ENCODE results near the gene AFP.

AFP gene

GRCh38 chr4:73438582-73439215, 2.7 kb downstream of the AFP start:
- DNase-seq (ENCODE audit: low read depth) = no peak

- DNase-seq (ENCODE audit: low read depth) = no peak
Measured at GRCh38 chr4:73439445-73439844, 3.4 kb downstream of the AFP start.

GRCh38 chr4:73439991-73440390, 4.0 kb downstream of the AFP start:
- DNase-seq (ENCODE audit: low read depth) = no peak

- no peak for DNase-seq (ENCODE audit: low read depth)
Measured at GRCh38 chr4:73440653-73441052, 4.6 kb downstream of the AFP start.

- DNase-seq (ENCODE audit: low read depth) = no peak
Measured at GRCh38 chr4:73442275-73442674, 6.3 kb downstream of the AFP start.

- no peak for DNase-seq (ENCODE audit: low read depth)
Measured at GRCh38 chr4:73443224-73443623, 7.2 kb downstream of the AFP start.

GRCh38 chr4:73445383-73446335, 9.6 kb downstream of the AFP start:
- no peak for DNase-seq (ENCODE audit: low read depth)

- DNase-seq (ENCODE audit: low read depth) = peak; percentile 56
Measured at GRCh38 chr4:73446336-73446938, 10.4 kb downstream of the AFP start.

- peak; percentile 48 for DNase-seq (ENCODE audit: low read depth)
Measured at GRCh38 chr4:73447671-73448070, 11.7 kb downstream of the AFP start.

GRCh38 chr4:73448448-73449203, 12.6 kb downstream of the AFP start:
- no peak for DNase-seq (ENCODE audit: low read depth)

- peak; percentile 92 for DNase-seq (ENCODE audit: low read depth)
Measured at GRCh38 chr4:73450398-73451004, 14.5 kb downstream of the AFP start.

GRCh38 chr4:73451404-73451803, 15.4 kb downstream of the AFP start:
- peak; percentile 46 for DNase-seq (ENCODE audit: low read depth)

GRCh38 chr4:73451981-73452747, 16.1 kb downstream of the AFP start:
- DNase-seq (ENCODE audit: low read depth) = no peak

GRCh38 chr4:73452953-73453700, 17.1 kb downstream of the AFP start:
- DNase-seq (ENCODE audit: low read depth) = no peak

- no peak for DNase-seq (ENCODE audit: low read depth)
Measured at GRCh38 chr4:73453701-73454005, 17.6 kb downstream of the AFP start.

GRCh38 chr4:73454920-73455319, 18.9 kb downstream of the AFP start:
- no peak for DNase-seq (ENCODE audit: low read depth)

- no peak for DNase-seq (ENCODE audit: low read depth)
Measured at GRCh38 chr4:73456177-73457022, 20.4 kb downstream of the AFP start.

GRCh38 chr4:73458184-73459047, 22.4 kb downstream of the AFP start:
- no peak for DNase-seq (ENCODE audit: low read depth)

- no peak for DNase-seq (ENCODE audit: low read depth)
Measured at GRCh38 chr4:73459048-73459421, 23.0 kb downstream of the AFP start.

All from EH (cell line).